Tibial artery (tissue), 4 donors: ENCODE measurements around the gene SLC39A11.

ENCODE experiments used
- DNase-seq, 2 donors: peaks; one replicate each; pipeline ENCODE4 v3.0.0-alpha.2; 2019
- H3K27ac ChIP-seq, 2 donors: fragments of 200-600 bp; sonication (generic) in 1 of 2; 1 replicate in 1 of 2; 2 replicates in 1 of 2; pipeline ENCODE4 v1.5.1; 2018 to 2019; ENCODE audit warnings: mild to moderate bottlenecking in 1 of 2
- H3K27me3 ChIP-seq, 2 donors: fragments of 200-600 bp; sonication (generic) in 1 of 2; one replicate each; pipeline versions ENCODE4 v1.5.1 to v1.6.0; 2016 to 2019
- H3K36me3 ChIP-seq, 3 donors: fragments of 200-600 bp; sonication (generic) in 2 of 3; one replicate each; pipeline ENCODE4 v1.5.1; 2016 to 2019; ENCODE audit warnings: mild to moderate bottlenecking in 2 of 3
- H3K4me1 ChIP-seq, 4 donors: fragments of 200-600 bp; sonication (generic) in 2 of 4; 1 replicate in 3 of 4; 2 replicates in 1 of 4; pipeline ENCODE4 v1.5.1; 2016 to 2019
- H3K4me3 ChIP-seq, 2 donors: fragments of 200-600 bp; sonication (generic) in 1 of 2; 1 replicate in 1 of 2; 2 replicates in 1 of 2; pipeline ENCODE4 v1.5.1; 2018 to 2019; ENCODE audit warnings: mild to moderate bottlenecking in 2 of 2
- H3K9me3 ChIP-seq, 3 donors: fragments of 200-600 bp; sonication (generic) in 1 of 3; one replicate each; pipeline ENCODE4 v1.5.1; 2016 to 2019
- CTCF ChIP-seq, 2 experiments: fragments of 200-600 bp in 1 of 2; fragments of 450-650 bp in 1 of 2; IDR thresholded peaks; one replicate each; pipeline ENCODE4 v1.5.1; 2017 to 2019; ENCODE audit warnings: antibody characterized with exemption in 2 of 2, mild to moderate bottlenecking in 1 of 2, moderate library complexity in 1 of 2
- intact Hi-C: fragments of 100-400 bp; cut with DNase I; formaldehyde crosslinking; loops from one replicate; pipeline ENCODE4 v1.15.0; 2023; ENCODE audit warnings: low total_unique reads

Gene SLC39A11

GRCh38 chr17:72600934-72601333 is 491.6 kb downstream of the SLC39A11 start:
- Histone ChIP-seq H3K27ac (no peak overlapping the region), H3K4me3 (no peak overlapping the region), H3K9me3 (no peaks in the 10 kb centered on the region), H3K27me3 (peaks cover 0 to 16% of the 10 kb centered on the region in 2 donors), H3K4me1 (peaks cover 0 to 21% (median 8%) of the 10 kb centered on the region in 4 donors), H3K36me3 (no peaks in the 10 kb centered on the region)
- intact Hi-C loops, result no loop called here
- DNase-seq, result no peak
- TF ChIP-seq CTCF (IDR thresholded peaks at IDR 0.05), result no peak

GRCh38 chr17:72599891-72600290 is 492.6 kb downstream of the SLC39A11 start:
- no peaks in the 10 kb centered on the region for H3K9me3 ChIP-seq
- no peak for TF ChIP-seq CTCF (IDR thresholded peaks at IDR 0.05)
- no peak for DNase-seq

GRCh38 chr17:72598695-72599094 is 493.8 kb downstream of the SLC39A11 start:
- intact Hi-C loops, result no loop called here
- no peak for DNase-seq
- TF ChIP-seq CTCF (IDR thresholded peaks at IDR 0.05), result no peak
- no peaks in the 10 kb centered on the region for H3K9me3 ChIP-seq
- peaks cover 0 to 21% (median 8%) of the 10 kb centered on the region in 4 donors for H3K4me1 ChIP-seq
- no peak overlapping the region for H3K4me3 ChIP-seq
- H3K27me3 ChIP-seq, result peaks cover 0 to 17% of the 10 kb centered on the region in 2 donors
- no peaks in the 10 kb centered on the region for H3K36me3 ChIP-seq
- peak overlapping the region; percentile 35 to 65 for H3K27ac ChIP-seq

More at GRCh38 chr17:72599891-72600290, 492.6 kb downstream of the SLC39A11 start:
- intact Hi-C loops, result no loop called here
- peaks cover 0 to 21% (median 8%) of the 10 kb centered on the region in 4 donors for H3K4me1 ChIP-seq
- H3K4me3 ChIP-seq, result no peak overlapping the region
- no peaks in the 10 kb centered on the region for H3K36me3 ChIP-seq
- no peak overlapping the region for H3K27ac ChIP-seq
- H3K27me3 ChIP-seq, result peaks cover 0 to 13% of the 10 kb centered on the region in 2 donors

DNA sequence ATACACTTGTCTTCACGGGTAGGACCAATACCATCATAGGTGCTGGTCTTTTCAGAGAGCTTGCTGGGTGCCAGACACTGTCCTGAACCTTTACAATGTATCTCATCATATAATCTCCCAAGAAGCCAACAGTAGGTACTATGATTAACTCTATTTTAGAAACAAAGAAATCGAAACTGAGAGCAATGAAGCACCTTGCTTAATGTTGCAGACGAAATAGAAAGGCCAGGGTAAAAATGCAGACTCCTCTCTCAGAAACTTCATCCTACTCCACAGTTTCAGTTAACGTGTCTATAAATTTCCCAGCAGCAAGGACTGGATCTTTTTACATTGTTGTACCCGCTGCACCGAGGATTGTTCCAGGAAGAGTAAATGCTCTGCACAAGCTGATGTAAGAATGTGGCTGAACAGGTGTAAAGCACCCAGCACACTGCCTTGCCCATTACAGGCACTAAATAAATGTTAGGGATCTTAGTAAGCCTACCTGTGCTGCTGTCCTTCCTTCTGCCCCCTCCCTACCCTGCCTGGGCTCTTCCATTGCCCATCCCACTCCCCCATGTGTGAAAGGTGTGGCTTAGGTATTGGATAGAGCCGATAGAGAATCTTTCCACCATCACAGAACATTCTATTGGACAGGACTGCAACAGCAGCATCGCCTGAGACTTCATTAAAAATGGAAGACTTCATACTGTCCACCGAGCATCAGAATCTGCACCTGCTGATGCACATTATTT is 495.0 kb downstream of the SLC39A11 start:
- no peaks in the 10 kb centered on the region for H3K36me3 ChIP-seq
- H3K4me1 ChIP-seq, result peaks cover 0 to 27% (median 11%) of the 10 kb centered on the region in 4 donors
- H3K27me3 ChIP-seq, result peaks cover 0 to 17% of the 10 kb centered on the region in 2 donors
- intact Hi-C loops, result no loop called here
- TF ChIP-seq CTCF (IDR thresholded peaks at IDR 0.05), result no peak
- H3K9me3 ChIP-seq, result no peaks in the 10 kb centered on the region
- no peak overlapping the region for H3K27ac ChIP-seq
- DNase-seq, result no peak
- H3K4me3 ChIP-seq, result no peak overlapping the region
